ENCODE data around the gene RANBP9. TPM values are rescaled to one million over a fixed set of nuclear protein-coding genes. Genes with fewer than 3 reads are reported as not detected.
A peak's percentile ranks its signal among the peaks of the same experiment; 100 is the strongest.

RANBP9 gene
- total and polyA plus RNA-seq, 8 donors, result 9.6 to 22.2 (median 16.6) TPM

- peaks cover 17 to 39% (median 23%) of the 10 kb centered on the region in 3 donors for H3K4me1 ChIP-seq
- ATAC-seq (no peak), FAIRE-seq (no peak), DNase-seq (no peak)
- no peak overlapping the region for H3K27ac ChIP-seq
- H3K36me3 ChIP-seq, result no peaks in the 10 kb centered on the region
- intact Hi-C loops (cut with DNase I), result no loop called here
- H3K27me3 ChIP-seq, result no peaks in the 10 kb centered on the region
- WGBS, 2 donors, result 89 to 92% methylated on average over 2 of the region's 2 CpGs
- no peaks in the 10 kb centered on the region for H3K9me3 ChIP-seq
- TF ChIP-seq CTCF (IDR thresholded peaks at IDR 0.05), result no peak
- H3K4me3 ChIP-seq, result no peak overlapping the region
These were observed 50.0 kb downstream of the RANBP9 start for GRCh38 chr6:13661647-13662046.

GRCh38 chr6:13660893-13661292 lies 50.7 kb downstream of the RANBP9 start:
- no peak for FAIRE-seq
- TF ChIP-seq CTCF (IDR thresholded peaks at IDR 0.05), result no peak
- Histone ChIP-seq H3K27me3 (no peaks in the 10 kb centered on the region), H3K27ac (no peak overlapping the region), H3K9me3 (no peaks in the 10 kb centered on the region), H3K36me3 (no peaks in the 10 kb centered on the region), H3K4me3 (no peak overlapping the region), H3K4me1 (peaks cover 16 to 39% (median 23%) of the 10 kb centered on the region in 3 donors)
- ATAC-seq, result peak in 1 of 4 donors; percentile 31
- intact Hi-C loops (cut with DNase I), result no loop called here
- WGBS, 2 donors, result 92 to 100% methylated on average over 1 of the region's 1 CpG
- DNase-seq, result no peak

GRCh38 chr6:13660273-13660672 lies 51.4 kb downstream of the RANBP9 start:
- no peak for TF ChIP-seq CTCF (IDR thresholded peaks at IDR 0.05)
- Histone ChIP-seq H3K4me3 (no peak overlapping the region), H3K27ac (no peak overlapping the region), H3K36me3 (no peaks in the 10 kb centered on the region), H3K4me1 (peaks cover 10 to 34% (median 23%) of the 10 kb centered on the region in 3 donors), H3K9me3 (no peaks in the 10 kb centered on the region), H3K27me3 (no peaks in the 10 kb centered on the region)
- DNase-seq (no peak), ATAC-seq (no peak), FAIRE-seq (no peak)
- WGBS, 2 donors, result 92 to 93% methylated on average over 1 of the region's 1 CpG
- intact Hi-C loops (cut with DNase I), result no loop called here

GRCh38 chr6:13655700-13656099 lies 55.9 kb downstream of the RANBP9 start:
- DNase-seq (no peak), FAIRE-seq (no peak), ATAC-seq (no peak)
- Histone ChIP-seq H3K36me3 (no peaks in the 10 kb centered on the region), H3K27ac (no peak overlapping the region), H3K4me1 (peaks cover 0 to 16% (median 11%) of the 10 kb centered on the region in 3 donors), H3K27me3 (no peaks in the 10 kb centered on the region), H3K4me3 (no peak overlapping the region), H3K9me3 (no peaks in the 10 kb centered on the region)
- intact Hi-C loops (cut with DNase I), result loop anchor here in 1 of 3 donors (10.0 kb wide), 1 partner anchor 49 kb away; no protein-coding TSS in a partner anchor
- no peak for TF ChIP-seq CTCF (IDR thresholded peaks at IDR 0.05)
- 83 to 93% methylated on average over 1 of the region's 1 CpG for WGBS, 2 donors

- Histone ChIP-seq H3K4me3 (no peak overlapping the region), H3K27ac (no peak overlapping the region), H3K9me3 (no peaks in the 10 kb centered on the region), H3K27me3 (no peaks in the 10 kb centered on the region), H3K4me1 (peaks cover 0 to 15% (median 11%) of the 10 kb centered on the region in 3 donors), H3K36me3 (no peaks in the 10 kb centered on the region)
- no peak for TF ChIP-seq CTCF (IDR thresholded peaks at IDR 0.05)
- intact Hi-C loops (cut with DNase I), result loop anchor here in 1 of 3 donors (10.0 kb wide), 1 partner anchor 50 kb away; no protein-coding TSS in a partner anchor
- ATAC-seq, result no peak
- no peak for DNase-seq
- FAIRE-seq, result no peak
These were observed 57.1 kb downstream of the RANBP9 start for GRCh38 chr6:13654496-13654895.

Measured in pancreas (tissue), 10 donors.